ENCODE data around the gene CTPS1.

The CTPS1 gene, protein sequence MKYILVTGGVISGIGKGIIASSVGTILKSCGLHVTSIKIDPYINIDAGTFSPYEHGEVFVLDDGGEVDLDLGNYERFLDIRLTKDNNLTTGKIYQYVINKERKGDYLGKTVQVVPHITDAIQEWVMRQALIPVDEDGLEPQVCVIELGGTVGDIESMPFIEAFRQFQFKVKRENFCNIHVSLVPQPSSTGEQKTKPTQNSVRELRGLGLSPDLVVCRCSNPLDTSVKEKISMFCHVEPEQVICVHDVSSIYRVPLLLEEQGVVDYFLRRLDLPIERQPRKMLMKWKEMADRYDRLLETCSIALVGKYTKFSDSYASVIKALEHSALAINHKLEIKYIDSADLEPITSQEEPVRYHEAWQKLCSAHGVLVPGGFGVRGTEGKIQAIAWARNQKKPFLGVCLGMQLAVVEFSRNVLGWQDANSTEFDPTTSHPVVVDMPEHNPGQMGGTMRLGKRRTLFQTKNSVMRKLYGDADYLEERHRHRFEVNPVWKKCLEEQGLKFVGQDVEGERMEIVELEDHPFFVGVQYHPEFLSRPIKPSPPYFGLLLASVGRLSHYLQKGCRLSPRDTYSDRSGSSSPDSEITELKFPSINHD

DNA sequence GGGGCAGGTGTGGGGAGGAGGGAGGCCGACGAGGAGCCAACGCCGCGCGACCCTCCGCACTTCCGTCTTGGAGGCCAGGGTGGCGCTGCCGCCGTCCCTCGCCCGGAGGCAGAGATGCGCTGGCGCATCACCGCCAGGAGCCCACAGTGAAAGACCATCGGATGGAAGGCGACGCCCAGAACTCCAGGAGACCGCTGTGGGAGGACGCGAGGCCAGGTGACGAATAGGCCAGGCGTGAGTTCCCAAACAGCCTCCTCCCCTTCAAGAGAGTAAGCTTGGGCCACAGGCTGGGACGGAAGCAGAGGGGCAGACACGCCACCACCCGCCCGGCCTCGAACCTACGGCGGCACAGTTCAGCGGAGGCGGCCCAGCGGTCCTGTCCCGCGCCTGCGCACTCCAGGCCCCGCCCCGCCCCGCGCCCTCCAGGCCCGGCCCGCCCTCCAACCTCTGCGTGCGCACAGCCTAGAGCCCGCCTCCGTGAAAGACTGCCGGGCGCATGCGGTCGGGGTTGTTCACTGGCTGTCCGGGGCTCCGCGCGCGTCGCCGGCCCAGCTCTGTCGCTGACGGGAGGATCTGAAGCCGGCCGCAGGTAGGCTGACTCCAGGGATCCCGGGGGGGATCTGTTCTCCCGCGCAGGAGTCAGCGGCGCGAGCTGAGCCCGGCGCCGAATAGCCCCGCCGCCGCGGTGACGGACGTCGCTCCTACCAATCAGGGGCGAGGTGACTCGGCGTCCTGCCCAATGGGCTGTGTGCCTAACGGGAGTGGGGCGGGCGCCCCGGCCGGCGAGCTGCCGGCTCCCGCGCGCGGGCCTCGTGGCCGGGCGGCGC, at the start of gene CTPS1:
Gene CTPS1 (plus strand): TSS at position 456 of the 827 bp plus-strand sequence. CDS start 3,595 bp downstream, outside the sequence.
- peak; percentile 95 for DNase-seq (ENCODE audit: low spot score)

DNA sequence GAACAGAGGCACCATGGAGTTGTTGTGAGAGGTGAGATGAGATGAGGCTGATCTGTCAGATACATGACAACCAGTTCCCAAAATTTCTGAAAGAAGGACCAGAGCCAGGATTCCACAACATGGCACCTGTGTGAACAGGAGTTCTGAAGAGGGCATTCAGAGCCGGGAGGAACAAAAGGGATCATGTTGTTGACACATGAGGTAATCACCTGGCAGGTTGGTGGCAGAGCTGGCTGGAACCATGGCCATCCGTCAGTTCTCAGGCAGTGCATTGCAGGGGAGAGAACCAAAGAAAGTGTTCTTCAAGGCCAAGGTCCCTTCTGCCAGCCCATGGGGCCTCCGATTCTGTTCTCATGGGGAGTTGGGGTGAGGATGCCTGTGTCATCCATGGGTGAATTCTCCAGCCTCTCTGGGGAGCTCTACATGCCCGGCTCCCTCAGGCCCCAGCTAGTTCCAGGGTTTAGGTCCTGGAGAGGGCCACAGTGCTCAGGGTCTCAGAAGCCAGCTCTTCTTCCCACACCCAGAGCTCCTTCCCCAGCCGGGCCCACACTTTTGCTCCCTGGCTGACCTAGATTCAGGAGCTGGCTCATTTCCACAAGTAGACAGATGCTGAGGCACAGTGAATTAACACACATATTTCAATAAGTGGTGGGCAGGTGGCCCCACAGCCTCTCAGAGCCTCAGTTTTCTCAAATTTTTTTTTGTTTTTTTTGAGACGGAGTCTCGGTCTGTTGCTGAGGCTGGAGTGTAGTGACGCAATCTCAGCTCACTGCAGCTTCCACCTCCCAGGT, 49.1 kb upstream of the CTPS1 start:
- no peak for DNase-seq (ENCODE audit: low spot score)

DNA sequence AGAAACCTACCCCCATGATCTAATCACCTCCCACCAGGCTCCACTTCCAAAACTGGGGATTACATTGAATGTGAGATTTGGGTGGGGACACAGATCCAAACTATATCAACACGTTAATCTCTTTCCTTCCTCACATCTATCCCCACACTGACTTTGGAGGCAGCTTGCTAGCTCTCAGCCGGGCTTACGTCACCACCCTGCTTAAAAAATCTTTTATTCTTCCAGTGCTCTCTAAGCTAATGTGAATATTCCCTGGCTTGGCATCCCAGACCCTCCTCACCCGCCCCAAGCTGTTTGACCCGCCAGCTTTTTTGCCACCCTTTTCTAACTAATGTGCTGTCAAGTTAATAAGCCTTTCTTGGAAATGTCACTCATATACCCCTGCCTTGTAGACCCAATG, 47.9 kb upstream of the CTPS1 start:
- no peak for DNase-seq (ENCODE audit: low spot score)

DNA sequence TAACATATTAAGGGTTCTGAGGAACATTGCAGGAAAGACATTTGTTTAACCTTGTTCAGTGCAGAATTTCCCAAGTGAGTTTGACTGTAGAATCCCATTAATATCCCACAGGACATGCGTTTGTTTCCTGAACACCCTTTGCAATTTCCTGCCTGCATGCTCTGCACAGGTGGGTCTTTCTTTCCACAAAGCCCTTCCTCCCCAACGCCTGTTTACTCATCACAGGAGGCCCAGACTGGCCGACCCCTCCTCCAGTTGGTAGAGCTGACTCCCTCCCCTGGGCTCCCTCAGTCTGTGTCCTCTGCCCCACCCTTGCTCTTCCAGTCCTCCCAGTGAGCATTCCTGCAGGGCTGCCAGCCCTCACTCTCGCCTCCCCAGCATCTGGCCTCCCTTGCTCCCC, 47.5 kb upstream of the CTPS1 start:
- no peak for DNase-seq (ENCODE audit: low spot score)

DNA sequence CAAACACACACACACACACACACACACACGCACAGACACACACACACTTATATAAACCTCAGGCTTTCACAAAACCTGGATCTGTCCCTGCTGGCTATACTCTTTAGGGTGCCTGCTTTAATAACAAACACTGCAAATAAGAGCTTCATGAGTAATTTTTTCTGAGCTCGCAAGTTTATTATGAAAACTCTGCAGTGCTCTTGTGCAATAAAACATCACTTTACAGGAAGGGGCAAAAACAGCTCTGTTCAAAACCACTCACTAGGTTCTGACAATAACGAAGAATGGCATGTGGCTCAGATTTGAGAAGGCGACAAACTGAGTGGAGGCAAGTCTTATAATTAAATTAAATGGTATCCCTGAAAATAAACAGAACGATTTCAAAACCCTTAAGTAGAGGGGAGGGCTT, 42.6 kb upstream of the CTPS1 start:
- no peak for DNase-seq (ENCODE audit: low spot score)

DNA sequence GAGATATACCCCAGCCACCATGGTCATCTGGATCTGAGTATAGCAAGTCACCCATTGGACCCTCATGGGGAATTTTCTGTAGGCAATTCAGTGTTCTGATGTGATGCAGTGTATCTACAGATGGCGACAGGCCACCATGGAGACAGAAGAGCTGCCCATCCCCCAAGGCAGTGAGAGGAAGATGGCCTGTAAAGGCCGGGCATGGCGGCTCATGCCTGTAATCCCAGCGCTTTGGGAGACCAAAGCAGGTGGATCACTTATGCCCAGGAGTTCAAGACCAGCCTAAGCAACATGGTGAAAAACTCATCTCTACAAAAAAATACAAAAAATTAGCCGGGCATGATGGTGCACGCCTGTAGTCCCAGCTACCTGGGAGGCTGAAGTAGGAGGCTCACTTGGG, 41.1 kb upstream of the CTPS1 start:
- no peak for DNase-seq (ENCODE audit: low spot score)

DNA sequence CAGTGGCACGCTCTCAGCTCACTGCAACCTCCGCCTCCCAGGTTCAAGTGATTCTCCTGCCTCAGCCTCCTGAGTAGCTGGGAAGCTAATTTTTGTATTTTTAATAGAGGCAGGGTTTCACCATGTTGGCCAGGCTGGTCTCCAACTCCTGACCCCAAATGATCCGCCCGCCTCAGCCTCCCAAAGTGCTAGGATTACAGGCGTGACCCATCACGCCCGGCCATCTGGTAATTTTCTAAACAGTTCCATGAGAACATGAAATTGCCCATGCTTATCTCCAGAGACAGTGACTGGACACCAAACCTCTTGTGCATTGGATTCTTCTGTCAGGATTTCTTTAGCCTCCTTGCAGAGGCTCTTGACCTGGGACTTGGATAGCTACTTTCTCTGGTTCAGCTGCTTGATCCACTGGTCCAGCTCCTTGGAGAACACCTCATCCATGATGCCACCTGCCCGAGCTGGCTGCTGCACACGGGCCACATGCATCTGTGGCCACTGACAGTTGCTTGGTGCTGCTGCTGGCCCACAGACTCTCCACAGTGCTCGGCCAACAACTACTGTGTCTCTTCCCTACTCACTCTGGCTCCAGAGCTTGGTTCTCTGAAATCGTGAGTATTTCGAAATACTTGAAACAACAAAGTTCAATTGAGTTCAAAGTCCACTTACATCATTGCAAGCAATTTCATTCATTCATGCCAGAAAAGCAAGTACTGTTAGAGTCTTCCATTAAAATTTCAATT, 40.0 kb upstream of the CTPS1 start:
- no peak for DNase-seq (ENCODE audit: low spot score)

DNA sequence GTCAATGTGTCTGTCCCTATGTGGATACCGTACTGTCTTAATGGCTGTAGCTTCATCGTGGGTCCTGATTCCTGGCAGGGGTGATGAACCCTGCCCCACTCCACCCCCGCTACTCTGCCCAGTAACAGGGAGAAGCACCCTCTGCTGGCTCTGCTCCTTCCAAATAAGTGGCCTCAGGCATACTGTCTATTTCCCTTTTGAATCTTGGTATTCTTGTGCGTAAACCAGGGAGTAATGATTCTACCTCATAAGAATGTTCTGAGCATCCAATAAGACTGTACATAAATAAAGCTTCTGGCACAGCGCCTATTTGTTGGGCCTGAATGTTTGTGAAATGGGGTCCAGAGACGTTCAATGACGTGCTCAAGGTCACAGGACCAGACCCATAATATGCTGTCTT, 35.2 kb upstream of the CTPS1 start:
- DNase-seq (ENCODE audit: low spot score) = no peak

DNA sequence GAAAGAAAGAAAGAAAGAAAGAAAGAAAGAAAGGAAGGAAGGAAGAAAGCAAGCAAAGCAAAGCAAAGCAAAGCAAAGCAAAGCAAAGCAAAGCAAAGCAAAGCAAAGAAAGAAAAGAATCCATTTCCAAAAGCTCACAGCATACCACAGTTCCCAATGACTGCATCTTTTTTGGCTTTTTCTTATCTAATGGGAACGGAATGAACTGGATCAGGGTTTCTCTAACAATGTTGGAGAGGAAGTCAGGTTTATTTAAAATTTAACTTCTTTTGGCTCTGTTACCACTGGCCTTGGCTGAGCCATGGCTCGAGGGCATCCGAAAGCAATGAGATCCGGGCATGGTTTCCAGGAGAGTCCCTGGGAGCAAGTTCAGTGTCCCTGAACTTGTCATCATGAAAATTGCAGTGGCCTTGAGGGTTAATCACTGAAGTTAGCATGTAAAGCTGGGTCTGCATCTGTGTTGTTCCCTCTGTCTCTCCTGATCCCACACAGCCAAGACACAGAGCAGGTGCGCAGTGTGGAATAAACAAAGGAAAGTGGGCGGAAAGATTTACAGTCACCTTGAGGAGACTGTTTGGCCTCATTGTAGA, 34.6 kb upstream of the CTPS1 start:
- no peak for DNase-seq (ENCODE audit: low spot score)

DNA sequence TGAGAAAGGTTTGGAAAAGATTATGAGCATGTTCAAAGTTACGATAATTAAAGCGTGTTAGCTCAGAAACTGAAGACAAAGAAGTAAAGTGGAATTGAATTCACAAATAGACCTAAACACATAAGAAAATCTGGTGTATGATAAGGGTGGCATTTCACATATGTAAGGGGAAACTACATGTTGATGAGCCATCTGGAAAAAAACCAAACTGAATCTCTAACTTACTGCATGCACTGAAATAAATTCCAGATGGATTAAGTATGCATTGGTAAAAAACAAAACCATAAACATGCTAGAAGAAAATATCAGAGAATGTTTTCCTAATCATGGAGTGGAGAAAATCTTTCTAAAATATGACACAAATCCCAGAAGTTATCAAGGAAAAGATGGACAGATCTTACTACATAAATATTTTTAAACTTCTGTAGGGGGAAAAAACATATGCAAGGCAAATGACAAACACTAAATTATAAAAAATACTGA, 34.0 kb upstream of the CTPS1 start:
- DNase-seq (ENCODE audit: low spot score) = no peak

DNA sequence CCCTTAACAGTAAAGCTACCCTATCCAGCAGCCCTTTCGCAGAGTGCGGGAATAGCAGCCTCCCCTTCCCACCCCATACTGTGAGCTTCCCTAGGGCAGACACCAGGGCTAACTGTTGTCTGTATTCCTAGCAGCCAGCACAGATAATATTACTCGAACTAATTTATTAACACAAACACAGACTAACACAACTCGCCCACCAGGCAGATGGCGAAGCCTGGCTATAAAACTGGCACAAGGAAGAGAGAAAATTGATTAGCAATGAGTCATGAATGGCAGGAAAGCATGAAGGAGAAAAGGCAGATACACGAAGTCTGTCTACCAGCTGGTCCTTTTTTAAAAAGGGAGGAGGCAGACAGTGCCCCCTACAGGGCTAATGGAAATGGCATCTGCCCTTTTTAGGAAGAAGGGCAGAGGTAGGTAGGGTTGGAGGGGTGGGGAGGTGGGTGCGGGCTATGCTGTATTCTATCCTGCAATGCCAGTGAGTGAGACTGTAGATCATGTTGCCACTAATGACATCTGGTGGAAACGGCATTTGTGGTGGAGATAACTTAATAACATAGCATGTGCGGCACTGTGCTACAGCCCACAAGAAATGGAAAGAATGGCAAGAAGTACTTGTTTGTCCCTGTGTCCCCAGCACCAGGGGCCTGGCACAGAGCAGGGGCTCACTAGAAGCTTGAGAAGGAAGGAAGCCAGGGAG, 30.6 kb upstream of the CTPS1 start:
- peak; percentile 35 for DNase-seq (ENCODE audit: low spot score)

DNA sequence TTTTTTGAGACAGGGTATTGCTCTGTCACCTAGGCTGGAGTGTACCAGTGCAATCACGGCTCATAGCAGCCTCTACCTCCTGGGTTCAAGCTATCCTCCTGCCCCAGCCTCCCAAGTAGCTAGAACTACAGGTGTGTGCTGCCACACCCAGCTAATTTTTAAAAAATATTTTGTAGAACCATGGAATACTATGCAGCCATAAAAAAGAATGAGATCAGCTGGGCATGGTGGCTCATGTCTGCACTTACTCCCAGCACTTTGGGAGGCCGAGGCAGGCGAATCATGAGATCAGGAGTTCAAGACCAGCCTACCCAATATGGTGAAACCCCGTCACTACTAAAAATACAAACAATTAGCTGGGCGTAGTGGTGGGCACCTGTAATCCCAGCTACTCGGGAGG, 29.9 kb upstream of the CTPS1 start:
- DNase-seq (ENCODE audit: low spot score) = no peak

DNA sequence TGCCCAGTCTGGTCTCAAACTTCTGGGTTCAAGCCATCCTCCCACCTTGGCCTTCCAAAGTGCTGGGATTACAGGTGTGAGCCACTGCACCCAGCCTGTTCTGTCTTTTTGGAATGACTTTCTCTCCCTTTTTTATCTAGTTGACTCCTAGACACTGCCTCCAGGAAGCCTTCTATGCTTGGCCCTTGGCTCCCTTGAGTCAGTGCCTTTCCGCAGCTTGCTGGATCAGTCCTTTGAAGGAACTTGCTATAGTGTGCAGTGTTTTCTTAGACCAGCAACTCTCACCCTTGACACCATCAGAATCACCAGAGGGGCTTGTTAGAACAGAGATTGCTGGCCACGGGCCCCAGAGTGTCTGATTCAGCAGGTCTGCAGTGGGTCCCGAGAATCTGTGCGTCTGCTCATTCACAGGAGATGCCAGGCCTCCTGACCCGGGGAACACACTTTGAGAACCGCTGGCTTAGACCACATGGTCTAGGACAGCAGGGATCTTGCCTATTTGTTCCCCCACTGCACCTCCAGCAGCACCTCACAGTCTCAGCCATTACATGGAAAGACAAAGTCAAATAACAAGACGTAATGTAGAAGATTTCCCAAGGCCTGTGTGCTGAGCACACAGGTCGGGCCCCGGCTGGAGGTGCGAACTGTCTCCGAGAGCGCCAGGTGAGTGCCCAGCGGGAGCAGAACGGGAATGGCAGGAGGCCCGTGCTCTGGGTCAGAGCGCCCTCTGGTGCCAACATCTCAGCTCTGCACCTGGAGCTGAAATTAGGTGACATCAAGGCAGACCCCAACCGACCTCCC, 27.4 kb upstream of the CTPS1 start:
- peak; percentile 56 for DNase-seq (ENCODE audit: low spot score)

DNA sequence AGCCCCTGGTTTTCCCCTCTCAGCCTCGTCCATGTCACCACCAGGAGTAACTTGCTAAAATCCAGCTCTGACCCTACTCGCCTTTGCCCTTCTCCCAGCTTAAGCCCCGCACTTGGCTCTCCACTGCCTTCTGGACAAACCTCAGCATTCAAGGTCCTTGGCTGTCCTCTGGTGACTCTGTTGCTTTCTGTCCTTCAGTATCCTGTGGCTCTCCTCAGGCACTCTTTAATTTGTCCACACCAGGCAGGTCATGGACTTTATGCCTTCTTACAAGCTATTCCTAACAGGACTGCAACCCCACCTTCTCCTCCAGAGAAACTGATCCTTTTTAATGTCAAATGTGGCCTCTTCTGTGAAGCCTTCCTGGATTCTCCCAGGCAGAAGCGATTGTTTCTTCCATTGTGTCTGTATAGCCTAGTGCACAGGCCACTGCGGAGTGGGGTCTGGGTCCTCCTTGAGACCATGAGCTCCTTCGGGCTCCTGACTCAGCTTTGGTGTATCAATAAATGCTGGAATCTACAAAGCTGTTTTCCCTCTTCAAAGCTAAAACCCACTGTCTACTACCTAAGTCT, 26.7 kb upstream of the CTPS1 start:
- no peak for DNase-seq (ENCODE audit: low spot score)

DNA sequence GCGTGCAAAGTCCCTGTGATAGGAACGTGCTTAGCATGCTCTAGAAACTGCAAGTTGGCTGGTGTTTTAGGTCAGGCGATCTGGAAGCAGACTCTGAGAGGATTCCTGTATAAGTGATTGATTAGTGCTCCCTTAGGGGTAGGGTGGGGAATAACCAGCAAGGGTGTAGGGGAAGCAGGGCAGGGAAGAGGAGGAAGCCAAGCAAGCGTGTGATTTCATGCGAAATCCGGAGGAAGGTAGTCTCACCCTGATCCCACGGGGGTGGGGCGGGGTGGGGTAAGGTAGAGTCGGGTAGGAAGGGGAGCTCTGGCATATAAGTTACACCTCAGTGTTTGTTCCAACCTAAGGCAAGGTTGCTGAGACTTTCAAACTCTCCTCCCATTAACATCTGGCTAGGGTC, 24.9 kb upstream of the CTPS1 start:
- DNase-seq (ENCODE audit: low spot score) = no peak

DNA sequence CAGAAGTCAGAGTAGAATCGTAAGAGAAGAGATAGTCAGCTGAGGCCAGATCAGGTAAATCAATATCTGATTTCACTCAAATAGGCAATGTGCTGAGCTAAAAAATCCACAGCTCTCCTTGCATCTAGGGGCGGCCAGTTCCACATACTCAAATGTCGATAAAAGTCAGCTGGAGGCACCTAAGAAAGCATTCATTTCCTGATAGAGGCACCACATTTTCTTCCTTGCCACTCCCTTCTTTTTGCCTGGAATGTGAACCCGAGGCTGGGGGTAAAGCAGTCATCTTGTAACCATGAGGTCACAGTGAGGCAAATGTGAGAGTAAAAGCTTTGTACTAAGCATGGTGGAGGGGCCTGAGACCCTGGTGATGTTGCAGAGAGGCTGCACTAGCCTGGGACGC, 24.2 kb upstream of the CTPS1 start:
- DNase-seq (ENCODE audit: low spot score) = no peak

DNA sequence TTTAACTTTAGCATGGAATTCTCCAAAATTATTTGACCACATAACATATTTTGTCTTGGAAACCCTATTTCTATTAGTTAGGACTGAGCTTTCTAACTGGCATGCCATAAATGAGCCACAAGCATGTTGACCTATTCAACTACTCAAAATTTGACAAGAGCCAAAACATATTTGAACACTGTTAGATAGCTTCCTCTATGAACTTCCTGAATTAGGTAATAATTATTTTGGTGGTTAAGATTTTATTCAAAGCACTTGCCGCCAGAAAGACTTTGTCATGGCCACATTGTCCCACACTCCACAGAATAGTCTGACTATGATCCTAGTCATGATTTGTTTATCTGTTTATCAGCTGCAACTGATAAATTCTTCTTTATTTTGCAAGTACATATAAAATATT, 23.1 kb upstream of the CTPS1 start:
- no peak for DNase-seq (ENCODE audit: low spot score)

DNA sequence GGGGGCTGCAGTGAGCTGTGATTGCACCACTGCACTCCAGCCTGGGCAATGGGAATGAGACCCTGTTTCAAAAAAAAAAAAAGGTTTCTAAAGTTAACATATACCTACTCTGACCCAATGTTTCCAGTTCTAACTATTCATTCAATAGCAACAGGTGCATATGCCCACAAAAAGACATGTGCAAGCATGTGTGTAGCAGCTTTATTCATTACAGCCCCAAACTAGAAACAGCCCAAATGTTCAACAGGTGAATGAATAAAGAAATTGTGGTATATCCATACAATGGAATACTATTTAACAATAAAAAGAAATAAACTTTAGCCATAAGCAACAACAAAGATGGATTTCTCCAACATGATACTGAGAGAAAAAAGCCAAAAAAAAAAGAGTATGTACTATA, 21.3 kb upstream of the CTPS1 start:
- no peak for DNase-seq (ENCODE audit: low spot score)

DNA sequence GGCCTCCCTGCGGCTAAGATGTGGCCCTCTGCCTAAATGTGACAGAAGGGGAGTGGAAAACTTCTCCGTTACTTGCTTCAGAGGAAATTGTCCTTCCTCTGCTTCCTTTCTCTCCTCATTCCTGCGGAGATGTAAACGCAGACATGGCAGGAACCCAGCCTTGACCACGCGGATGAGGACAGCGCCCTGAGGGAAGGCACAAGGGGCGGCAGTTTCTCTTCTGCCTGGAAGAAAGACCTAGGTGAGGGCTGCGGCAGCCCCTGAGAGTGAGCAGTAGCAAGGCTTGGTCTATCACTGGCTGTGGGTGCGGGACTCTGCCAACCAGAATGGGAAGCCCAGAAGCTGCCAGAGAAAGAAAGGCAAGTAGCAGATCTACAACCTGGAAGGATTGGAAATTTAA, 14.0 kb upstream of the CTPS1 start:
- DNase-seq (ENCODE audit: low spot score) = no peak

All from CD4-positive, alpha-beta T cell treated with Interleukin-6 at 100 ng/mL for 8 hours (primary cell).